ENCODE results near the gene TIMELESS. TPM values are rescaled to one million over a fixed set of nuclear protein-coding genes. Genes with fewer than 3 reads are reported as not detected.
A peak's percentile ranks its signal among the peaks of the same experiment; 100 is the strongest.

Gene TIMELESS
- total and polyA plus RNA-seq, 9 of the 15 experiments (the other 6 are each of a cell fraction or from before 2014, with no cell fraction given): 11.9 to 59.2 (median 35.8) TPM

GRCh38 chr12:56448860-56449621, at the start of gene TIMELESS (continued):
- TF ChIP-seq COPS2 (conservative IDR thresholded peaks at IDR 0.05) (no peak), NEUROD1 (IDR thresholded peaks at IDR 0.05; ENCODE audit: borderline replicate concordance, low read depth, low read length, partially characterized antibody) (no peak), MEF2A (IDR thresholded peaks at IDR 0.05; ENCODE audit: control insufficient read depth, low read depth, low read length) (no peak), ZNF668 (CRISPR knock-in tag; IDR thresholded peaks at IDR 0.05) (no peak), ZNF280B (CRISPR knock-in tag; IDR thresholded peaks at IDR 0.05) (no peak), PTBP1 (IDR thresholded peaks at IDR 0.05; ENCODE audit: low read depth, low read length) (no peak), HCFC1 (IDR thresholded peaks at IDR 0.05; ENCODE audit: low read depth, low read length) (no peak), SREBF1 (IDR thresholded peaks at IDR 0.05; ENCODE audit: borderline replicate concordance, low read depth, low read length) (no peak), NCOA6 (IDR thresholded peaks at IDR 0.05) (no peak), ZBTB34 (CRISPR knock-in tag; IDR thresholded peaks at IDR 0.05) (no peak), ZNF253 (CRISPR knock-in tag; conservative IDR thresholded peaks at IDR 0.05) (no peak), TFAM (CRISPR knock-in tag; conservative IDR thresholded peaks at IDR 0.05) (no peak), UBTF (IDR thresholded peaks at IDR 0.05; ENCODE audit: borderline replicate concordance in 1 of 2, low read depth in 2 of 2, low read length in 2 of 2) (0 out of 4 replicates have a peak, but pooled peaks of 1 of the 2 experiments have one; percentile 56), VEZF1 (CRISPR knock-in tag; IDR thresholded peaks at IDR 0.05) (peak; percentile 89), SREBF2 (CRISPR knock-in tag; IDR thresholded peaks at IDR 0.05) (no peak), XRCC3 (IDR thresholded peaks at IDR 0.05) (no peak), HEY1 (CRISPR knock-in tag; IDR thresholded peaks at IDR 0.05; ENCODE audit: borderline replicate concordance) (no peak), FOXJ2 (tag; IDR thresholded peaks at IDR 0.05) (no peak), DACH1 (IDR thresholded peaks at IDR 0.05; ENCODE audit: partially characterized antibody) (peak; percentile 82), PHTF2 (CRISPR knock-in tag; IDR thresholded peaks at IDR 0.05) (no peak), CREBBP (IDR thresholded peaks at IDR 0.05; ENCODE audit: low read depth, low read length) (no peak), FOSL1 (tag; conservative IDR thresholded peaks at IDR 0.05) (peak; percentile 11; the same call in 1 of the 2 replicates), MECOM (CRISPR knock-in tag; IDR thresholded peaks at IDR 0.05) (no peak)
